ENCODE data around the gene FBXL7. TPM values are rescaled to one million over a fixed set of nuclear protein-coding genes. Genes with fewer than 3 reads are reported as not detected.

FBXL7 gene
- total and polyA plus RNA-seq, 4 donors: 0.24 to 1.4 (median 1.2) TPM

GRCh38 chr5:15476977-15477376, 23.0 kb upstream of the FBXL7 start:
- no peak for TF ChIP-seq FOXA1 (IDR thresholded peaks at IDR 0.05)
- no peak for TF ChIP-seq SP1 (IDR thresholded peaks at IDR 0.05)
- TF ChIP-seq CTCF (IDR thresholded peaks at IDR 0.05; ENCODE audit: low read depth, low read length, missing input control): no peak
- TF ChIP-seq NR2F2 (IDR thresholded peaks at IDR 0.05): no peak
- TF ChIP-seq RXRA (IDR thresholded peaks at IDR 0.05): no peak
- TF ChIP-seq JUND (IDR thresholded peaks at IDR 0.05): no peak
- TF ChIP-seq FOXA2 (IDR thresholded peaks at IDR 0.05): no peak
- TF ChIP-seq TAF1 (conservative IDR thresholded peaks at IDR 0.05): no peak
- TF ChIP-seq GABPA (IDR thresholded peaks at IDR 0.05 in 1 of 2, conservative IDR thresholded peaks at IDR 0.05 in 1 of 2): no peak
- TF ChIP-seq, protein P1, sequence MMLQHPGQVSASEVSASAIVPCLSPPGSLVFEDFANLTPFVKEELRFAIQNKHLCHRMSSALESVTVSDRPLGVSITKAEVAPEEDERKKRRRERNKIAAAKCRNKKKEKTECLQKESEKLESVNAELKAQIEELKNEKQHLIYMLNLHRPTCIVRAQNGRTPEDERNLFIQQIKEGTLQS (IDR thresholded peaks at IDR 0.05): no peak
- TF ChIP-seq REST (IDR thresholded peaks at IDR 0.05): no peak
- TF ChIP-seq, protein P2, sequence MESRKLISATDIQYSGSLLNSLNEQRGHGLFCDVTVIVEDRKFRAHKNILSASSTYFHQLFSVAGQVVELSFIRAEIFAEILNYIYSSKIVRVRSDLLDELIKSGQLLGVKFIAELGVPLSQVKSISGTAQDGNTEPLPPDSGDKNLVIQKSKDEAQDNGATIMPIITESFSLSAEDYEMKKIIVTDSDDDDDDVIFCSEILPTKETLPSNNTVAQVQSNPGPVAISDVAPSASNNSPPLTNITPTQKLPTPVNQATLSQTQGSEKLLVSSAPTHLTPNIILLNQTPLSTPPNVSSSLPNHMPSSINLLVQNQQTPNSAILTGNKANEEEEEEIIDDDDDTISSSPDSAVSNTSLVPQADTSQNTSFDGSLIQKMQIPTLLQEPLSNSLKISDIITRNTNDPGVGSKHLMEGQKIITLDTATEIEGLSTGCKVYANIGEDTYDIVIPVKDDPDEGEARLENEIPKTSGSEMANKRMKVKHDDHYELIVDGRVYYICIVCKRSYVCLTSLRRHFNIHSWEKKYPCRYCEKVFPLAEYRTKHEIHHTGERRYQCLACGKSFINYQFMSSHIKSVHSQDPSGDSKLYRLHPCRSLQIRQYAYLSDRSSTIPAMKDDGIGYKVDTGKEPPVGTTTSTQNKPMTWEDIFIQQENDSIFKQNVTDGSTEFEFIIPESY (IDR thresholded peaks at IDR 0.05): no peak
- no peak for TF ChIP-seq HNF4A (conservative IDR thresholded peaks at IDR 0.05)
- TF ChIP-seq HNF4G (IDR thresholded peaks at IDR 0.05): no peak
- no peak for TF ChIP-seq RAD21 (IDR thresholded peaks at IDR 0.05)
- no peak for TF ChIP-seq YY1 (IDR thresholded peaks at IDR 0.05)
- TF ChIP-seq EGR1 (IDR thresholded peaks at IDR 0.05; ENCODE audit: low read depth in 2 of 2): no peak
- no peak for TF ChIP-seq MAX (IDR thresholded peaks at IDR 0.05)
- no peak for DNase-seq (ENCODE audit: low spot score)
- H3K4me1 ChIP-seq (ENCODE audit: control insufficient read depth in 4 of 4, insufficient read depth in 4 of 4, low read length in 3 of 4): peaks cover 0 to 9% (median 8%) of the 10 kb centered on the region in 4 donors
- no peak overlapping the region for H3K27ac ChIP-seq (ENCODE audit: low read depth in 1 of 2, low read length in 2 of 2)
- H3K9me3 ChIP-seq (ENCODE audit: control insufficient read depth in 4 of 4, low read length in 3 of 4): no peaks in the 10 kb centered on the region
- 88% methylated on average over 3 of the region's 3 CpGs for WGBS
- no peak overlapping the region for H3K9ac ChIP-seq (ENCODE audit: low read depth in 1 of 2, low read length in 2 of 2)
- no peaks in the 10 kb centered on the region for H3K36me3 ChIP-seq (ENCODE audit: control insufficient read depth in 4 of 4, insufficient read depth in 3 of 4, low read depth in 1 of 4, low read length in 3 of 4)
- H3K4me3 ChIP-seq (ENCODE audit: low read depth in 1 of 3, low read length in 3 of 3): no peak overlapping the region
- H3K27me3 ChIP-seq (ENCODE audit: control insufficient read depth in 4 of 4, insufficient read depth in 4 of 4, low read length in 3 of 4): no peaks in the 10 kb centered on the region

Measured in liver (tissue), 9 donors.